SK-N-SH (cell line): Measurements from ENCODE around the gene SNW1. TPM values are rescaled to one million over a fixed set of nuclear protein-coding genes. Genes with fewer than 3 reads are reported as not detected.
"Not testable (repeated sequence)": the region's sequence is repeated elsewhere in the genome, so short reads cannot be mapped to it uniquely, and the experiment has no call there.

Experiments
- CTCF ChIA-PET: fragments of 300-600, 350-600 bp; formaldehyde crosslinking; extraction: SDS; loops from one replicate; lab custom pipeline; 2021; lab: Yijun Ruan, JAX
- POLR2A ChIA-PET: fragments of 350-600 bp; sonication (Branson Sonifier 250); formaldehyde crosslinking; extraction: SDS; loops from one replicate; lab custom pipeline; 2020; ENCODE audit warnings: antibody characterized with exemption, inconsistent platforms; lab: Yijun Ruan, JAX
- DNase-seq: peaks from one replicate; pipeline ENCODE4 v3.0.0; 2012
- H2AFZ ChIP-seq: fragments of 200-600 bp; sonication (generic); 2 replicates; pipeline ENCODE4 v1.8.1; 2016; ENCODE audit warnings: antibody characterized with exemption, mild to moderate bottlenecking, low read depth
- H3F3A ChIP-seq: fragments of 200-600 bp; sonication (generic); replicated peaks from 2 replicates; pipeline ENCODE3; 2016; ENCODE audit warnings: antibody characterized with exemption, mild to moderate bottlenecking; ENCODE audit not compliant: insufficient read depth
- H3K27ac ChIP-seq, 2 experiments: fragments of 200-500 bp in 1 of 2; fragments of 200-600 bp in 1 of 2; sonication (Bioruptor generic) in 1 of 2; sonication (generic), shearing (Covaris generic) in 1 of 2; 2 replicates each; pipeline versions ENCODE4 v1.5.1 to v1.6.1; 2014 to 2016; ENCODE audit warnings: low read depth in 2 of 2, inconsistent platforms in 1 of 2, low read length in 1 of 2, mild to moderate bottlenecking in 1 of 2, mixed read lengths in 1 of 2
- H3K27me3 ChIP-seq: fragments of 200-600 bp; sonication (generic), shearing (Covaris generic); 2 replicates; pipeline ENCODE4 v1.6.1; 2016; ENCODE audit warnings: mixed run types; ENCODE audit not compliant: insufficient read depth
- H3K36me3 ChIP-seq, 2 experiments: fragments of 200-500 bp in 1 of 2; fragments of 200-600 bp in 1 of 2; sonication (Bioruptor generic) in 1 of 2; sonication (generic) in 1 of 2; replicated peaks in 1 of 2; 2 replicates each; pipeline versions ENCODE3 to v1.5.1; 2014 to 2016; ENCODE audit warnings: low read length in 1 of 2, mild to moderate bottlenecking in 1 of 2; ENCODE audit not compliant: insufficient read depth in 2 of 2, control insufficient read depth in 1 of 2
- H3K4me1 ChIP-seq, 2 experiments: fragments of 200-500 bp in 1 of 2; fragments of 200-600 bp in 1 of 2; sonication (Bioruptor generic) in 1 of 2; sonication (generic), shearing (Covaris generic) in 1 of 2; 2 replicates each; pipeline versions ENCODE4 v1.5.1 to v1.6.1; 2014 to 2016; ENCODE audit warnings: low read depth in 1 of 2, low read length in 1 of 2, mixed run types in 1 of 2; ENCODE audit not compliant: insufficient read depth in 2 of 2, control insufficient read depth in 1 of 2
- H3K4me2 ChIP-seq: fragments of 200-600 bp; sonication (generic), shearing (Covaris generic); 2 replicates; pipeline ENCODE4 v1.6.1; 2017; ENCODE audit warnings: mixed run types
- H3K4me3 ChIP-seq, 2 experiments: fragments of 200-500 bp in 1 of 2; fragments of 200-600 bp in 1 of 2; sonication (Bioruptor generic) in 1 of 2; sonication (generic), shearing (Covaris generic) in 1 of 2; 2 replicates each; pipeline versions ENCODE4 v1.5.1 to v1.8.1; 2014 to 2016; ENCODE audit warnings: low read depth in 2 of 2, inconsistent platforms in 1 of 2, low read length in 1 of 2, mild to moderate bottlenecking in 1 of 2, mixed read lengths in 1 of 2, moderate library complexity in 1 of 2
- H3K79me2 ChIP-seq: fragments of 200-600 bp; sonication (generic); 2 replicates; pipeline ENCODE4 v1.8.1; 2017; ENCODE audit warnings: mild to moderate bottlenecking; ENCODE audit not compliant: insufficient read depth
- H3K9ac ChIP-seq: fragments of 200-600 bp; sonication (generic); 2 replicates; pipeline ENCODE4 v1.6.1; 2017; ENCODE audit warnings: mixed run types
- H3K9me2 ChIP-seq: fragments of 200-600 bp; sonication (generic); 2 replicates; pipeline ENCODE4 v1.6.1; 2017; ENCODE audit warnings: mixed run types
- H3K9me3 ChIP-seq: fragments of 200-600 bp; sonication (generic); 2 replicates; pipeline ENCODE4 v1.6.1; 2017; ENCODE audit warnings: mixed run types, mild to moderate bottlenecking, moderate library complexity
- H4K20me1 ChIP-seq: fragments of 200-600 bp; sonication (generic); 2 replicates; pipeline ENCODE4 v1.6.1; 2017; ENCODE audit warnings: mild to moderate bottlenecking, mixed run types; ENCODE audit not compliant: insufficient read depth
- CHD2 ChIP-seq: fragments of 150-350 bp; IDR thresholded peaks from 2 replicates; pipeline ENCODE4 v1.6.1; 2018; ENCODE audit warnings: low read length; ENCODE audit not compliant: partially characterized antibody
- FOSL2 ChIP-seq: IDR thresholded peaks from 2 replicates; pipeline ENCODE4 v1.4.0; 2012; ENCODE audit warnings: low read depth, mild to moderate bottlenecking, moderate library complexity, borderline replicate concordance
- GABPA ChIP-seq: IDR thresholded peaks from 2 replicates; pipeline ENCODE4 v1.4.0; 2012; ENCODE audit warnings: low read depth, mild to moderate bottlenecking
- RCOR1 ChIP-seq: fragments of 150-350 bp; IDR thresholded peaks from 2 replicates; pipeline ENCODE4 v1.6.1; 2017; ENCODE audit warnings: antibody characterized with exemption, low read length
- RFX5 ChIP-seq: IDR thresholded peaks from 2 replicates; pipeline ENCODE4 v1.6.1; 2012; ENCODE audit warnings: mild to moderate bottlenecking, improper control_type of control experiment, low read length
- RXRA ChIP-seq: IDR thresholded peaks from 2 replicates; pipeline ENCODE4 v1.4.0; 2012; ENCODE audit warnings: low read depth, mild to moderate bottlenecking, borderline replicate concordance
- SIN3A ChIP-seq: IDR thresholded peaks from 2 replicates; pipeline ENCODE4 v1.6.1; 2012; ENCODE audit warnings: low read depth, mild to moderate bottlenecking, low read length, moderate library complexity, borderline replicate concordance
- TCF12 ChIP-seq: IDR thresholded peaks from 2 replicates; pipeline ENCODE4 v1.4.0; 2012
- TEAD4 ChIP-seq: IDR thresholded peaks from 2 replicates; pipeline ENCODE4 v1.4.0; 2012; ENCODE audit warnings: mild to moderate bottlenecking, borderline replicate concordance; ENCODE audit not compliant: insufficient read depth
- YY1 ChIP-seq: IDR thresholded peaks from 2 replicates; pipeline ENCODE4 v1.4.0; 2012; ENCODE audit warnings: low read depth, mild to moderate bottlenecking
- WGBS: methylation state at CpG from one replicate; pipeline ENCODE4 v1.1.6; 2017; ENCODE audit warnings: low lambda C conversion rate; 5-methylcytosine and 5-hydroxymethylcytosine counted together
- polyA plus RNA-seq, 3 experiments: library from polyadenylated mRNA; depleted of rRNA; stranded (reverse); fragments of >200 nt; gene quantifications; 2 replicates each; pipeline ENCODE4 v1.2.3, GENCODE V29; 2012
- TF ChIP-seq, protein P1 (sequence below): fragments of 200-600 bp; sonication (generic); IDR thresholded peaks from 2 replicates; pipeline ENCODE4 v1.6.1; 2017; ENCODE audit warnings: antibody characterized with exemption, mild to moderate bottlenecking, moderate library complexity
- TF ChIP-seq, protein P2 (sequence below): IDR thresholded peaks from 2 replicates; pipeline ENCODE4 v1.4.0; 2012; ENCODE audit warnings: low read depth

SNW1 gene
- polyA plus RNA-seq, 1 of the 3 experiments (the other 2 are of a cell fraction): 30.2 TPM

GRCh38 chr14:77752266-77752665 lies 8.7 kb downstream of the SNW1 start:
- H4K20me1 ChIP-seq: peaks cover 24% of the 10 kb centered on the region
- no peaks in the 10 kb centered on the region for H3K27me3 ChIP-seq
- no peak overlapping the region for H3K9ac ChIP-seq
- no peaks in the 10 kb centered on the region for H3K9me2 ChIP-seq
- no peak overlapping the region for H3K4me3 ChIP-seq
- no peak overlapping the region for H2AFZ ChIP-seq
- H3K9me3 ChIP-seq: no peaks in the 10 kb centered on the region
- peaks cover 7% of the 10 kb centered on the region for H3F3A ChIP-seq
- no peak overlapping the region for H3K4me2 ChIP-seq
- no peak for TF ChIP-seq GABPA
- TF ChIP-seq, protein P1, sequence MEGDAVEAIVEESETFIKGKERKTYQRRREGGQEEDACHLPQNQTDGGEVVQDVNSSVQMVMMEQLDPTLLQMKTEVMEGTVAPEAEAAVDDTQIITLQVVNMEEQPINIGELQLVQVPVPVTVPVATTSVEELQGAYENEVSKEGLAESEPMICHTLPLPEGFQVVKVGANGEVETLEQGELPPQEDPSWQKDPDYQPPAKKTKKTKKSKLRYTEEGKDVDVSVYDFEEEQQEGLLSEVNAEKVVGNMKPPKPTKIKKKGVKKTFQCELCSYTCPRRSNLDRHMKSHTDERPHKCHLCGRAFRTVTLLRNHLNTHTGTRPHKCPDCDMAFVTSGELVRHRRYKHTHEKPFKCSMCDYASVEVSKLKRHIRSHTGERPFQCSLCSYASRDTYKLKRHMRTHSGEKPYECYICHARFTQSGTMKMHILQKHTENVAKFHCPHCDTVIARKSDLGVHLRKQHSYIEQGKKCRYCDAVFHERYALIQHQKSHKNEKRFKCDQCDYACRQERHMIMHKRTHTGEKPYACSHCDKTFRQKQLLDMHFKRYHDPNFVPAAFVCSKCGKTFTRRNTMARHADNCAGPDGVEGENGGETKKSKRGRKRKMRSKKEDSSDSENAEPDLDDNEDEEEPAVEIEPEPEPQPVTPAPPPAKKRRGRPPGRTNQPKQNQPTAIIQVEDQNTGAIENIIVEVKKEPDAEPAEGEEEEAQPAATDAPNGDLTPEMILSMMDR: no peak
- no peak for TF ChIP-seq FOSL2
- no peak for TF ChIP-seq RCOR1
- no peak for TF ChIP-seq SIN3A
- TF ChIP-seq, protein P2, sequence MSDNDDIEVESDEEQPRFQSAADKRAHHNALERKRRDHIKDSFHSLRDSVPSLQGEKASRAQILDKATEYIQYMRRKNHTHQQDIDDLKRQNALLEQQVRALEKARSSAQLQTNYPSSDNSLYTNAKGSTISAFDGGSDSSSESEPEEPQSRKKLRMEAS: no peak
- no peak for TF ChIP-seq RXRA
- TF ChIP-seq TEAD4: no peak
- TF ChIP-seq RFX5: no peak
- no peak for TF ChIP-seq YY1
- no peak for TF ChIP-seq TCF12
- no peak for TF ChIP-seq CHD2
- H3K79me2 ChIP-seq: peaks cover 75% of the 10 kb centered on the region
- DNase-seq: no peak
- ChIA-PET POLR2A (interaction anchor here (1.0 kb wide), 1 partner anchor 22 kb away, joined by 3 read pairs; no protein-coding TSS in a partner anchor), CTCF (interaction anchor here (0.7 to 2.2 kb wide), 3 partner anchors 12 to 19 kb away, joined by 3 to 6 read pairs (median 6); no protein-coding TSS in a partner anchor)
- H3K36me3 ChIP-seq: peaks cover 54 to 56% of the 10 kb centered on the region in 2 experiments
- WGBS: 96% methylated on average over 2 of the region's 2 CpGs
- no peak overlapping the region for H3K27ac ChIP-seq
- no peaks in the 10 kb centered on the region for H3K4me1 ChIP-seq

- H4K20me1 ChIP-seq, H3K9ac ChIP-seq, H3K27ac ChIP-seq, H3K4me1 ChIP-seq, H3K4me3 ChIP-seq, DNase-seq, H3K27me3 ChIP-seq, H3K4me2 ChIP-seq, H2AFZ ChIP-seq, H3K9me3 ChIP-seq, H3F3A ChIP-seq, POLR2A ChIA-PET, CTCF ChIA-PET, H3K9me2 ChIP-seq: not testable (repeated sequence)
- peaks cover 54 to 61% of the 10 kb centered on the region in 2 experiments for H3K36me3 ChIP-seq
- 88% methylated on average over 10 of the region's 33 CpGs for WGBS
- peaks cover 61% of the 10 kb centered on the region for H3K79me2 ChIP-seq
Observed at GRCh38 chr14:77747425-77747824, 13.5 kb downstream of the SNW1 start.
